Tibial nerve (tissue), 4 donors: ENCODE data around the gene SYT7. TPM values are rescaled to one million over a fixed set of nuclear protein-coding genes. Genes with fewer than 3 reads are reported as not detected.
A peak's percentile ranks its signal among the peaks of the same experiment; 100 is the strongest.

ENCODE experiments used
- DNase-seq, 2 donors: peaks; one replicate each; pipeline ENCODE4 v3.0.0-alpha.2; 2019; ENCODE audit warnings: low spot score in 2 of 2
- H3K27ac ChIP-seq, 4 donors: fragments of 200-600 bp; sonication (generic) in 3 of 4; one replicate each; pipeline ENCODE4 v1.5.1; 2017 to 2019; ENCODE audit warnings: mild to moderate bottlenecking in 1 of 4
- H3K27me3 ChIP-seq, 2 donors: fragments of 200-600 bp; sonication (generic) in 1 of 2; one replicate each; pipeline versions ENCODE4 v1.5.1 to v1.6.0; 2017 to 2019
- H3K36me3 ChIP-seq, 3 donors: fragments of 200-600 bp; sonication (generic); one replicate each; pipeline ENCODE4 v1.5.1; 2018 to 2019
- H3K4me1 ChIP-seq, 4 donors: fragments of 200-600 bp; sonication (generic) in 3 of 4; one replicate each; pipeline ENCODE4 v1.5.1; 2017 to 2019
- H3K4me3 ChIP-seq, 4 donors: fragments of 200-600 bp; sonication (generic) in 3 of 4; one replicate each; pipeline ENCODE4 v1.5.1; 2017 to 2019; ENCODE audit warnings: mild to moderate bottlenecking in 1 of 4, moderate library complexity in 1 of 4
- H3K9me3 ChIP-seq, 4 donors: fragments of 200-600 bp; sonication (generic) in 3 of 4; one replicate each; pipeline ENCODE4 v1.5.1; 2017 to 2019
- EP300 ChIP-seq, 2 donors: sonication (generic); formaldehyde crosslinking; IDR thresholded peaks; one replicate each; pipeline ENCODE4 v1.6.1; 2017; ENCODE audit warnings: antibody characterized with exemption in 2 of 2, mild to moderate bottlenecking in 1 of 2
- POLR2A ChIP-seq, 2 donors: fragments of 450-650 bp; IDR thresholded peaks; one replicate each; pipeline ENCODE4 v1.6.1; 2017; ENCODE audit warnings: antibody characterized with exemption in 2 of 2, mild to moderate bottlenecking in 2 of 2, moderate library complexity in 2 of 2
- WGBS, 2 donors: methylation state at CpG; one replicate each; pipeline ENCODE4 v1.1.5; 2018; 5-methylcytosine and 5-hydroxymethylcytosine counted together
- total RNA-seq, 4 donors: library from RNA; depleted of rRNA; stranded (reverse); fragments of >200 nt; gene quantifications; one replicate each; pipeline ENCODE4 v1.1.0, GENCODE V29; 2016
- TF ChIP-seq, protein P1 (sequence below), 5 experiments: fragments of 200-600 bp in 3 of 5; fragments of 450-650 bp in 2 of 5; sonication (generic) in 3 of 5; IDR thresholded peaks; one replicate each; pipeline ENCODE4 v1.5.1; 2016 to 2019; ENCODE audit warnings: antibody characterized with exemption in 5 of 5, mild to moderate bottlenecking in 3 of 5, moderate library complexity in 2 of 5

SYT7 gene
- total RNA-seq, 4 donors from 2014 or later: 1.2 to 2.5 (median 1.8) TPM

DNA sequence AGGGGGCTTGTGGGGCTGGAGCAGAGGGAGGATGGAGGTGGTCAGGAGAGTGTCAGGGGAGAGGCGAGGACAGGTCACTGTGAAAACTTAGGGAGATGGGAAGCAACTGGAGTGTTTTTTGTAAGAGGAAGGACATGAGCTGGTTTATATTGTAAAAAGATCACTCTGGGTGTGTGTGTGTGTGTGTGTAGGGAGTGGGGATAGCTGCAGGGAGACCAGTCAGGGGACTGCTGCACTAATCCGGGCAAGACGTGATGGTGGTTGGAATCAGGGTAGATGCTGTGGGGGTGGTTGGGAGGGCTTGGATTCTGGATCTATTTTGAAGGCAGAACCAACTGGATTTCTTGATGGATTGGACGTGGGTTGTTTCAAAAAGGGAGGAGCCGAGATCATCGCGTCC is 11.3 kb upstream of the SYT7 start:
- no peak for DNase-seq
- Histone ChIP-seq H3K36me3 (no peaks in the 10 kb centered on the region), H3K9me3 (no peaks in the 10 kb centered on the region), H3K4me1 (peaks cover 0 to 29% (median 13%) of the 10 kb centered on the region in 4 donors), H3K27me3 (peaks cover 0 to 39% of the 10 kb centered on the region in 2 donors), H3K27ac (no peak overlapping the region), H3K4me3 (no peak overlapping the region)
- TF ChIP-seq EP300 (IDR thresholded peaks at IDR 0.05): no peak
- TF ChIP-seq, protein P1, sequence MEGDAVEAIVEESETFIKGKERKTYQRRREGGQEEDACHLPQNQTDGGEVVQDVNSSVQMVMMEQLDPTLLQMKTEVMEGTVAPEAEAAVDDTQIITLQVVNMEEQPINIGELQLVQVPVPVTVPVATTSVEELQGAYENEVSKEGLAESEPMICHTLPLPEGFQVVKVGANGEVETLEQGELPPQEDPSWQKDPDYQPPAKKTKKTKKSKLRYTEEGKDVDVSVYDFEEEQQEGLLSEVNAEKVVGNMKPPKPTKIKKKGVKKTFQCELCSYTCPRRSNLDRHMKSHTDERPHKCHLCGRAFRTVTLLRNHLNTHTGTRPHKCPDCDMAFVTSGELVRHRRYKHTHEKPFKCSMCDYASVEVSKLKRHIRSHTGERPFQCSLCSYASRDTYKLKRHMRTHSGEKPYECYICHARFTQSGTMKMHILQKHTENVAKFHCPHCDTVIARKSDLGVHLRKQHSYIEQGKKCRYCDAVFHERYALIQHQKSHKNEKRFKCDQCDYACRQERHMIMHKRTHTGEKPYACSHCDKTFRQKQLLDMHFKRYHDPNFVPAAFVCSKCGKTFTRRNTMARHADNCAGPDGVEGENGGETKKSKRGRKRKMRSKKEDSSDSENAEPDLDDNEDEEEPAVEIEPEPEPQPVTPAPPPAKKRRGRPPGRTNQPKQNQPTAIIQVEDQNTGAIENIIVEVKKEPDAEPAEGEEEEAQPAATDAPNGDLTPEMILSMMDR (IDR thresholded peaks at IDR 0.05): no peak
- no peak for TF ChIP-seq POLR2A (IDR thresholded peaks at IDR 0.05)
- 51 to 62% methylated on average over 7 of the region's 7 CpGs for WGBS, 2 donors

DNA sequence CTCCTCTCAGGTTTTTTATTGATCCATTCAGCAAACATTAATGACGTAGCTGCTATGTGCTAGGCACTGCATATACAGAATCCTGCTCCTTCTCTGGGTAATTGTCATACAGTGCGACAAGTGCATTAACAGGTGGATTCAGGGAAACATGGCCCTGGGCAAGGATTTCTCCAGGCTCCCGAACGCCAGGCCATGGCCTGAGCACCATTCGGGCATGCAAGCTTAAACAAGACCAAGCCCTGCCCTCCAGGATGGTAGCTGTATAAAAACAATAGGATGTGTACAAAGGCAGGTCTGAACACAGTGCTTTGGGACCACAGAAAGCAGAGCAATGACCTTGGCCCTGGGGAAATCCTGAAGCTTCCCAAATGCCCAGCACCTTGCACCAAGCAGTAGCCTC is 9.1 kb upstream of the SYT7 start:
- 89 to 94% methylated on average over 5 of the region's 5 CpGs for WGBS, 2 donors
- Histone ChIP-seq H3K9me3 (no peaks in the 10 kb centered on the region), H3K36me3 (no peaks in the 10 kb centered on the region), H3K4me1 (peaks cover 0 to 26% (median 15%) of the 10 kb centered on the region in 4 donors), H3K27me3 (peaks cover 0 to 38% of the 10 kb centered on the region in 2 donors), H3K4me3 (no peak overlapping the region), H3K27ac (no peak overlapping the region)
- no peak for DNase-seq
- no peak for TF ChIP-seq POLR2A (IDR thresholded peaks at IDR 0.05)
- TF ChIP-seq EP300 (IDR thresholded peaks at IDR 0.05): no peak
- TF ChIP-seq, protein P1 (IDR thresholded peaks at IDR 0.05): no peak

DNA sequence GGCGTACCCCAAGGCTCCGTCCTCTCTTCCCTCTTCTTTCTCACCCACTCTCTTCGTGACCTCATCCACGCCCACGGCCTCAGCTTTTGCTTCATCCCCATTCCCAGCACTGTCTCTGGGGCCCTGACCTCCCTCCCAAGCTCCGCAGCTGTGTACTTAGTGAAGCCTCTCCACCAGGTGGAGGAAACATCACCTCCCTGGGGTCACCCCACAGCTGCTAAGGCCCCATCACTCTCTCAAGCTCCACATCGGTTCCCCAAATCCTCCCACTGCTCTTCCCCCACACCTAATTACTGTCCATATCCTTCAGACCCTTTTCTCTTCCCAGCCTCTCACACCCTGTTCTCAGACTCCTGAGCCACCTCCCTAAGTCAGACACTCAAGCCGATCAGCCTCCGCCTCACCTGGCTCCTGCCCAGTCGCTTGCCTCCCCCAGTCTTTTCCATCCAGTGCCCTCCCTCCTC is 7.9 kb upstream of the SYT7 start:
- no peak for DNase-seq
- TF ChIP-seq POLR2A (IDR thresholded peaks at IDR 0.05) (no peak), EP300 (IDR thresholded peaks at IDR 0.05) (no peak)
- TF ChIP-seq, protein P1 (IDR thresholded peaks at IDR 0.05): no peak
- no peaks in the 10 kb centered on the region for H3K9me3 ChIP-seq
- H3K36me3 ChIP-seq: no peaks in the 10 kb centered on the region
- 27 to 28% methylated on average over 10 of the region's 10 CpGs for WGBS, 2 donors
- H3K4me1 ChIP-seq: peaks cover 0 to 19% (median 15%) of the 10 kb centered on the region in 4 donors
- H3K27ac ChIP-seq: no peak overlapping the region
- H3K27me3 ChIP-seq: peaks cover 0 to 32% of the 10 kb centered on the region in 2 donors
- peak overlapping the region in 2 of 4 donors; percentile 36 to 53 for H3K4me3 ChIP-seq

DNA sequence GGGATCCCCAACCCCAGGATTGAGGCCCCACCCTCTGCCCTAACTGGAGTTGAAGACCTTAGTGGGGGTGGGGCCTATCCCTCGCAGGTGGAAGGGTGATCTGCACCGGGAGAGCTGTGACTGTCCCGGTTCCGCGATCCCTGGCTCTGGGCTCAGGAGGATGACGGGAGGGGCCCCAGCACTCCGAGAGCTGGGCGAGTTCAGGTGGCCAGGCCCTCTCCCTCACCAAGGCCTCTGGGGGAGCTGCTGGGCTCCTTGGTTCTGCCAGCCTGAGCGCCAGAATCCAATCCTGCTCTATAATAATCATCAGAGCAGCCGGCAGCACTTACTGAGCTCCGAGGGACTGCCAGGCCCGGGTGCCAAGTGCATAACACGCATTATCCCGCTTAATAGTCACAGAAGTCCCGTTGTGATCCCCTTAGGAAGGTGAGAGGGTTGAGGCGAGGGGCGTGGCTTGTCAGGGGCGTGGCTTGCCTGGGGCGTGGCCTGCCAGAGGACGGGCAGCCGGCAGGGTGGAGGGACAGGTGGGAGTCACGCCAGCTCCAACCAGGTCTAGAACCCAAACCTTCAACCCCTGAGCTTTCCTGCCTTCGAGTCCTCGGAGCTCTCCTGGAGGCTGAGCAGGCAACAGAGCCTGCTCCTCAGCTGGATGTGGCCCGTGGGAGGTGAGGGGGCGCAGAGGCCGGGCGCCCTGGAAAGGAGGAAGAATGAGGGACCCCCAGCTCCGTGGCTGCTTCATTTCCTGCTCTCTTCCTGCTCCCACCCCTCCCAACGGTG is 7.3 kb upstream of the SYT7 start:
- Histone ChIP-seq H3K4me3 (peak overlapping the region; percentile 34 to 53 (median 42)), H3K27me3 (peaks cover 0 to 28% of the 10 kb centered on the region in 2 donors), H3K36me3 (no peaks in the 10 kb centered on the region), H3K27ac (peak overlapping the region in 2 of 4 donors; percentile 6 to 18), H3K9me3 (no peaks in the 10 kb centered on the region), H3K4me1 (peaks cover 0 to 19% (median 15%) of the 10 kb centered on the region in 4 donors)
- TF ChIP-seq EP300 (IDR thresholded peaks at IDR 0.05): no peak
- no peak for TF ChIP-seq POLR2A (IDR thresholded peaks at IDR 0.05)
- TF ChIP-seq, protein P1 (IDR thresholded peaks at IDR 0.05): no peak
- WGBS, 2 donors: 4 to 6% methylated on average over 10 to 30 of the region's 30 CpGs
- peak in 1 of 2 donors; percentile 16 for DNase-seq

DNA sequence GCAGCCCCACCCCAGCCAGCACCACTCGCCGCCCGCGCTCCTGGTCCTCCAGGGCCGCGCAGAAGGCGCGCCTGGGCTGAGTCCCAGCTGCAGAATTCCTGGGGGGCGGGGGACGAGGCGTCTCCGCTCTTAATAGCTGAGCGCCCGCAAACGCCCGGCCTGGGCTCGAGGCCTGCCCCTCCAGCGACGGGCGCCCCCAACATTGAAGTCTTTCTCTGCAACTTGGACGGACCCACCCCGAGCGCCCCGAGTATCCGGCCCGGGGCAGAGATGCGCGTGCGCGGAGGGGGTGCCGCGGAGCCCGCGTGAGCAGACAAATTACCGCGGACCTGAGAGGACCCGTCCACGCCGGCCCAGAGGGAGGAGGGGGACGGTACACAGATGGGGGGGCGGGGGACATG is 6.7 kb upstream of the SYT7 start:
- H3K27me3 ChIP-seq: peaks cover 0 to 32% of the 10 kb centered on the region in 2 donors
- 3 to 4% methylated on average over 22 to 35 of the region's 41 CpGs for WGBS, 2 donors
- H3K9me3 ChIP-seq: no peaks in the 10 kb centered on the region
- H3K36me3 ChIP-seq: no peaks in the 10 kb centered on the region
- H3K4me1 ChIP-seq: peaks cover 0 to 19% (median 15%) of the 10 kb centered on the region in 4 donors
- H3K4me3 ChIP-seq: peak overlapping the region; percentile 34 to 53 (median 42)
- no peak for DNase-seq
- H3K27ac ChIP-seq: peak overlapping the region in 2 of 4 donors; percentile 6 to 18
- TF ChIP-seq, protein P1 (IDR thresholded peaks at IDR 0.05): no peak
- TF ChIP-seq EP300 (IDR thresholded peaks at IDR 0.05): no peak
- TF ChIP-seq POLR2A (IDR thresholded peaks at IDR 0.05): no peak
